Measurements from ENCODE around the gene FGF9. TPM values are rescaled to one million over a fixed set of nuclear protein-coding genes. Genes with fewer than 3 reads are reported as not detected.

The FGF9 gene
- total RNA-seq, 1 experiment from 2014 or later: 1.5 TPM

GRCh38 chr13:21685485-21686064 lies 14.7 kb downstream of the FGF9 start (continued):
- TF ChIP-seq POLR2A (IDR thresholded peaks at IDR 0.05; ENCODE audit: borderline replicate concordance, extremely low read depth, insufficient read depth, insufficient read length) (no peak), EGR1 (IDR thresholded peaks at IDR 0.05; ENCODE audit: low read depth) (no peak), TCF7L2 (IDR thresholded peaks at IDR 0.05; ENCODE audit: borderline replicate concordance, extremely low read depth, insufficient read depth, insufficient read length) (no peak), FOSL1 (IDR thresholded peaks at IDR 0.05; ENCODE audit: low read depth) (no peak), EZH2phosphoT487 (IDR thresholded peaks at IDR 0.05; ENCODE audit: borderline replicate concordance) (no peak), ZFX (IDR thresholded peaks at IDR 0.05) (no peak), ELF1 (IDR thresholded peaks at IDR 0.05; ENCODE audit: borderline replicate concordance, low read depth) (no peak)
- TF ChIP-seq, protein P1, sequence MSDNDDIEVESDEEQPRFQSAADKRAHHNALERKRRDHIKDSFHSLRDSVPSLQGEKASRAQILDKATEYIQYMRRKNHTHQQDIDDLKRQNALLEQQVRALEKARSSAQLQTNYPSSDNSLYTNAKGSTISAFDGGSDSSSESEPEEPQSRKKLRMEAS (IDR thresholded peaks at IDR 0.05): no peak

- Histone ChIP-seq H3K36me3 (ENCODE audit: control insufficient read depth in 1 of 2, insufficient read depth in 2 of 2, low read length in 2 of 2) (no peaks in the 10 kb centered on the region), H3K9ac (ENCODE audit: low read length) (no peak overlapping the region), H3K79me2 (ENCODE audit: insufficient read depth, low read length) (no peaks in the 10 kb centered on the region), H3K9me2 (ENCODE audit: insufficient read depth) (no peaks in the 10 kb centered on the region), H3K27me3 (ENCODE audit: insufficient read depth, low read length) (no peaks in the 10 kb centered on the region), H3K4me2 (ENCODE audit: low read length) (no peak overlapping the region), H3K27ac (ENCODE audit: low read depth, low read length) (no peak overlapping the region), H4K20me1 (ENCODE audit: insufficient read depth) (no peaks in the 10 kb centered on the region; the same call in 1 of the 2 replicates), H3K4me1 (ENCODE audit: control insufficient read depth in 1 of 2, insufficient read depth in 2 of 2, low read length in 2 of 2) (peaks cover 0 to 6% of the 10 kb centered on the region in 2 experiments; a peak in 1 of 4 replicates), H2AFZ (ENCODE audit: low read depth, low read length, poor library complexity, severe bottlenecking) (no peak overlapping the region), H3K4me3 (replicated peaks in 1 of 2; ENCODE audit: low read depth in 1 of 2, low read length in 2 of 2) (no peak overlapping the region), H3K9me3 (ENCODE audit: control insufficient read depth in 1 of 2, insufficient read depth in 1 of 2, low read depth in 1 of 2, low read length in 2 of 2) (no peaks in the 10 kb centered on the region)
- DNase-seq (ENCODE audit: low read depth, low spot score): no peak
- intact Hi-C loops (cut with micrococcal nuclease): no loop called here
- no peak for TF ChIP-seq EZH2 (IDR thresholded peaks at IDR 0.05)
- no peak for TF ChIP-seq SIN3A (IDR thresholded peaks at IDR 0.05; ENCODE audit: low read depth)
- no peak for TF ChIP-seq RAD21 (IDR thresholded peaks at IDR 0.05; ENCODE audit: low read depth)
- TF ChIP-seq REST (IDR thresholded peaks at IDR 0.05; ENCODE audit: low read depth): no peak
- TF ChIP-seq ATF3 (IDR thresholded peaks at IDR 0.05): no peak
- TF ChIP-seq CEBPB (IDR thresholded peaks at IDR 0.05; ENCODE audit: low read depth): no peak
- TF ChIP-seq SP1 (IDR thresholded peaks at IDR 0.05; ENCODE audit: low read depth): no peak
- no peak for TF ChIP-seq ELF1 (IDR thresholded peaks at IDR 0.05; ENCODE audit: borderline replicate concordance, low read depth)
- no peak for TF ChIP-seq EZH2phosphoT487 (IDR thresholded peaks at IDR 0.05; ENCODE audit: borderline replicate concordance)
- TF ChIP-seq POLR2AphosphoS5 (IDR thresholded peaks at IDR 0.05; ENCODE audit: low read depth, low read length): no peak
- TF ChIP-seq, protein P1 (IDR thresholded peaks at IDR 0.05): no peak
- no peak for TF ChIP-seq ZNF274 (IDR thresholded peaks at IDR 0.05; ENCODE audit: low read depth, low read length)
- no peak for TF ChIP-seq EGR1 (IDR thresholded peaks at IDR 0.05; ENCODE audit: low read depth)
- no TSS peak for BruUV-seq (replicated peaks)
- no peak for ATAC-seq
- RAD21 ChIA-PET (ENCODE audit: low non-redundant PET in 1 of 2, low total read pairs in 2 of 2, uncharacterized antibody in 2 of 2, unreplicated experiment in 2 of 2): no interaction called here
- CTCF ChIA-PET: no interaction called here
- POLR2A ChIA-PET: no interaction called here
These were observed 16.0 kb downstream of the FGF9 start for GRCh38 chr13:21686751-21687391.
